Skeletal muscle satellite cell (primary cell): ENCODE results near the gene CASP8AP2.
"Not testable (repeated sequence)": the region's sequence is repeated elsewhere in the genome, so short reads cannot be mapped to it uniquely, and the experiment has no call there.

Experiments used
- H3K27me3 ChIP-seq: 2 replicates; pipeline ENCODE4 v1.7.0; 2013; ENCODE audit warnings: low read length; ENCODE audit not compliant: control insufficient read depth, insufficient read depth
- H3K36me3 ChIP-seq: 2 replicates; pipeline ENCODE4 v1.7.0; 2013; ENCODE audit warnings: mild to moderate bottlenecking, control low read depth, low read length; ENCODE audit not compliant: insufficient read depth
- H3K4me1 ChIP-seq: 2 replicates; pipeline ENCODE4 v1.7.0; 2013; ENCODE audit warnings: low read length; ENCODE audit not compliant: control insufficient read depth, insufficient read depth
- H3K4me2 ChIP-seq: 2 replicates; pipeline ENCODE4 v1.7.0; 2013; ENCODE audit warnings: mild to moderate bottlenecking, low read length
- H3K4me3 ChIP-seq: 2 replicates; pipeline ENCODE4 v1.7.0; 2013; ENCODE audit warnings: low read length
- H3K9ac ChIP-seq: 2 replicates; pipeline ENCODE4 v1.7.0; 2013; ENCODE audit warnings: mild to moderate bottlenecking, low read depth, low read length, moderate library complexity
- H3K9me3 ChIP-seq: replicated peaks from 2 replicates; pipeline ENCODE4 v1.7.0; 2013; ENCODE audit warnings: mild to moderate bottlenecking, control low read depth, low read length

CASP8AP2 gene

GRCh38 chr6:89859744-89860143 lies 30.1 kb downstream of the CASP8AP2 start:
- Histone ChIP-seq H3K9me3 (no peaks in the 10 kb centered on the region), H3K4me1 (no peaks in the 10 kb centered on the region), H3K36me3 (peaks cover 67% of the 10 kb centered on the region), H3K27me3 (no peaks in the 10 kb centered on the region), H3K9ac (no peak overlapping the region), H3K4me3 (no peak overlapping the region), H3K4me2 (no peak overlapping the region)

- Histone ChIP-seq H3K36me3 (peaks cover 68% of the 10 kb centered on the region), H3K4me1 (no peaks in the 10 kb centered on the region)
These were observed 32.6 kb downstream of the CASP8AP2 start for GRCh38 chr6:89862273-89862672.

GRCh38 chr6:89862698-89863097 lies 33.0 kb downstream of the CASP8AP2 start:
- no peaks in the 10 kb centered on the region for H3K4me1 ChIP-seq
- no peak overlapping the region for H3K4me2 ChIP-seq
- H3K4me3 ChIP-seq = no peak overlapping the region
- no peaks in the 10 kb centered on the region for H3K27me3 ChIP-seq
- no peaks in the 10 kb centered on the region for H3K9me3 ChIP-seq
- no peak overlapping the region for H3K9ac ChIP-seq
- H3K36me3 ChIP-seq = peaks cover 71% of the 10 kb centered on the region

More at GRCh38 chr6:89862273-89862672, 32.6 kb downstream of the CASP8AP2 start:
- Histone ChIP-seq H3K9ac (no peak overlapping the region), H3K9me3 (no peaks in the 10 kb centered on the region), H3K4me3 (no peak overlapping the region), H3K4me2 (no peak overlapping the region), H3K27me3 (no peaks in the 10 kb centered on the region)

GRCh38 chr6:89866024-89866678 lies 36.5 kb downstream of the CASP8AP2 start:
- Histone ChIP-seq H3K9ac (no peak overlapping the region), H3K9me3 (no peaks in the 10 kb centered on the region), H3K36me3 (peaks cover 66% of the 10 kb centered on the region), H3K4me1 (no peaks in the 10 kb centered on the region), H3K4me2 (no peak overlapping the region), H3K27me3 (no peaks in the 10 kb centered on the region), H3K4me3 (no peak overlapping the region)

GRCh38 chr6:89873721-89874120 lies 44.0 kb downstream of the CASP8AP2 start:
- no peak overlapping the region for H3K9ac ChIP-seq
- H3K4me3 ChIP-seq = no peak overlapping the region
- H3K4me2 ChIP-seq = no peak overlapping the region
- peaks cover 28% of the 10 kb centered on the region for H3K36me3 ChIP-seq
- no peaks in the 10 kb centered on the region for H3K9me3 ChIP-seq
- H3K27me3 ChIP-seq = no peaks in the 10 kb centered on the region
- H3K4me1 ChIP-seq = no peaks in the 10 kb centered on the region

GRCh38 chr6:89874438-89874837 lies 44.8 kb downstream of the CASP8AP2 start:
- Histone ChIP-seq H3K4me3 (no peak overlapping the region), H3K36me3 (peaks cover 28% of the 10 kb centered on the region), H3K4me1 (no peaks in the 10 kb centered on the region), H3K9ac (no peak overlapping the region), H3K9me3 (no peaks in the 10 kb centered on the region), H3K4me2 (no peak overlapping the region), H3K27me3 (no peaks in the 10 kb centered on the region)

GRCh38 chr6:89886378-89887120 lies 56.9 kb downstream of the CASP8AP2 start:
- no peak overlapping the region for H3K4me2 ChIP-seq
- H3K36me3 ChIP-seq = no peaks in the 10 kb centered on the region
- H3K4me3 ChIP-seq = no peak overlapping the region
- H3K9ac ChIP-seq = no peak overlapping the region
- no peaks in the 10 kb centered on the region for H3K4me1 ChIP-seq
- H3K9me3 ChIP-seq = no peaks in the 10 kb centered on the region
- H3K27me3 ChIP-seq = peaks cover 25% of the 10 kb centered on the region

GRCh38 chr6:89887452-89888137 lies 57.9 kb downstream of the CASP8AP2 start:
- no peaks in the 10 kb centered on the region for H3K9me3 ChIP-seq
- H3K9ac ChIP-seq = no peak overlapping the region
- H3K27me3 ChIP-seq = peaks cover 25% of the 10 kb centered on the region
- no peaks in the 10 kb centered on the region for H3K36me3 ChIP-seq
- H3K4me1 ChIP-seq = no peaks in the 10 kb centered on the region
- H3K4me3 ChIP-seq = no peak overlapping the region
- H3K4me2 ChIP-seq = peak overlapping the region; percentile 56

- H3K4me3 ChIP-seq = no peak overlapping the region
- H3K9ac ChIP-seq = no peak overlapping the region
- no peak overlapping the region for H3K4me2 ChIP-seq
- no peaks in the 10 kb centered on the region for H3K9me3 ChIP-seq
- no peaks in the 10 kb centered on the region for H3K36me3 ChIP-seq
- peaks cover 25% of the 10 kb centered on the region for H3K27me3 ChIP-seq
- H3K4me1 ChIP-seq = no peaks in the 10 kb centered on the region
These were observed 58.4 kb downstream of the CASP8AP2 start for GRCh38 chr6:89888138-89888514.

GRCh38 chr6:89888871-89889270 lies 59.2 kb downstream of the CASP8AP2 start:
- Histone ChIP-seq H3K9ac (no peak overlapping the region), H3K9me3 (no peaks in the 10 kb centered on the region), H3K4me1 (no peaks in the 10 kb centered on the region), H3K4me3 (no peak overlapping the region), H3K36me3 (no peaks in the 10 kb centered on the region), H3K4me2 (no peak overlapping the region), H3K27me3 (peaks cover 25% of the 10 kb centered on the region)

- not testable (repeated sequence) for H3K4me2 ChIP-seq, H3K36me3 ChIP-seq, H3K9ac ChIP-seq, H3K4me3 ChIP-seq, H3K4me1 ChIP-seq, H3K9me3 ChIP-seq
- H3K27me3 ChIP-seq = peaks cover 18% of the 10 kb centered on the region
These were observed 61.3 kb downstream of the CASP8AP2 start for GRCh38 chr6:89890845-89891528.
